Transverse colon (tissue), 3 donors: Measurements from ENCODE around the gene GSTT2B.
"Not testable (repeated sequence)": the region's sequence is repeated elsewhere in the genome, so short reads cannot be mapped to it uniquely, and the experiment has no call there.

Experiments used
- EP300 ChIP-seq: sonication (generic); formaldehyde crosslinking; IDR thresholded peaks from one replicate; pipeline ENCODE4 v1.6.1; 2017; ENCODE audit warnings: antibody characterized with exemption, low read depth
- POLR2A ChIP-seq: fragments of 450-650 bp; IDR thresholded peaks from one replicate; pipeline ENCODE4 v1.6.1; 2016; ENCODE audit warnings: antibody characterized with exemption, mild to moderate bottlenecking, moderate library complexity
- TF ChIP-seq, protein P1 (sequence below), 5 experiments: fragments of 200-600 bp in 3 of 5; fragments of 450-650 bp in 2 of 5; sonication (generic) in 3 of 5; IDR thresholded peaks; 1 replicate in 2 of 5; 2 replicates in 3 of 5; pipeline ENCODE4 v1.5.1; 2016 to 2017; ENCODE audit warnings: antibody characterized with exemption in 5 of 5, inconsistent platforms in 3 of 5, mild to moderate bottlenecking in 2 of 5, moderate library complexity in 1 of 5

DNA sequence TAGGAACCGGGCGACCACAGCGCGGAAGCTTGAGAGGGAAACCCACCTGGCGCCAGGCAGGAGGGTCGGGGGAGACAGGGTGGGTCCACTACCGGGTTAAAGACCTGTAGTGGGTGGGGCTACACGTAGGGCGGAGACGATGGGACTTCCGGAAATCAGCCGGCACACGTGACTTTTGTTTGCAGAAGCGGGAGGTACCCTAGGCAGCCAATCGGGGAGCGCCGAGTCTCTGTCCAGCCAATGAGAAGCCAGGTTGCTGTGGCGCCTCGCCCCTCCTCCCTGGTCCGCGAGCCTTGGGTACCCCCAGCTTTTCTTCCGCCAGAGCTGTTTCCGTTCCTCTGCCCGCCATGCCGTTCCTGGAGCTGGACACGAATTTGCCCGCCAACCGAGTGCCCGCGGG is 5.6 kb upstream of the GSTT2B start, which contains the start of gene DDTL:
- TF ChIP-seq, protein P1, sequence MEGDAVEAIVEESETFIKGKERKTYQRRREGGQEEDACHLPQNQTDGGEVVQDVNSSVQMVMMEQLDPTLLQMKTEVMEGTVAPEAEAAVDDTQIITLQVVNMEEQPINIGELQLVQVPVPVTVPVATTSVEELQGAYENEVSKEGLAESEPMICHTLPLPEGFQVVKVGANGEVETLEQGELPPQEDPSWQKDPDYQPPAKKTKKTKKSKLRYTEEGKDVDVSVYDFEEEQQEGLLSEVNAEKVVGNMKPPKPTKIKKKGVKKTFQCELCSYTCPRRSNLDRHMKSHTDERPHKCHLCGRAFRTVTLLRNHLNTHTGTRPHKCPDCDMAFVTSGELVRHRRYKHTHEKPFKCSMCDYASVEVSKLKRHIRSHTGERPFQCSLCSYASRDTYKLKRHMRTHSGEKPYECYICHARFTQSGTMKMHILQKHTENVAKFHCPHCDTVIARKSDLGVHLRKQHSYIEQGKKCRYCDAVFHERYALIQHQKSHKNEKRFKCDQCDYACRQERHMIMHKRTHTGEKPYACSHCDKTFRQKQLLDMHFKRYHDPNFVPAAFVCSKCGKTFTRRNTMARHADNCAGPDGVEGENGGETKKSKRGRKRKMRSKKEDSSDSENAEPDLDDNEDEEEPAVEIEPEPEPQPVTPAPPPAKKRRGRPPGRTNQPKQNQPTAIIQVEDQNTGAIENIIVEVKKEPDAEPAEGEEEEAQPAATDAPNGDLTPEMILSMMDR (IDR thresholded peaks at IDR 0.05), result not testable (repeated sequence)
- TF ChIP-seq POLR2A, EP300: not testable (repeated sequence)
